ENCODE data around the gene KCNA1. TPM values are rescaled to one million over a fixed set of nuclear protein-coding genes. Genes with fewer than 3 reads are reported as not detected.

The KCNA1 gene
- total and polyA plus RNA-seq, 8 donors, result 0.15 to 5.4 (median 1.9) TPM; not detected in 4

- no peak for DNase-seq
- Histone ChIP-seq H3K36me3 (no peaks in the 10 kb centered on the region), H3K4me1 (peaks cover 16 to 31% (median 28%) of the 10 kb centered on the region in 4 donors), H3K9me3 (no peaks in the 10 kb centered on the region), H3K4me3 (peak overlapping the region; percentile 48 to 54 (median 51)), H3K27ac (no peak overlapping the region), H3K27me3 (peaks cover 11 to 99% (median 59%) of the 10 kb centered on the region in 3 donors)
- no peak for TF ChIP-seq CTCF (IDR thresholded peaks at IDR 0.05)
- no peak for TF ChIP-seq POLR2AphosphoS5 (IDR thresholded peaks at IDR 0.05)
- TF ChIP-seq EP300 (IDR thresholded peaks at IDR 0.05), result no peak
- no peak for TF ChIP-seq POLR2A (IDR thresholded peaks at IDR 0.05)
- 2 to 4% (median 3%) methylated on average over 15 to 24 of the region's 24 CpGs for WGBS, 5 donors
- intact Hi-C loops (cut with DNase I; ENCODE audit: low total_unique reads), result no loop called here
Observed at GRCh38 chr12:4909410-4909733, 333 bp upstream of the KCNA1 start.

GRCh38 chr12:4910502-4911315, 1.0 kb downstream of the KCNA1 start:
- peaks cover 11 to 99% (median 49%) of the 10 kb centered on the region in 3 donors for H3K27me3 ChIP-seq
- peaks cover 16 to 31% (median 28%) of the 10 kb centered on the region in 4 donors for H3K4me1 ChIP-seq
- peak overlapping the region; percentile 48 to 54 (median 51) for H3K4me3 ChIP-seq
- H3K36me3 ChIP-seq, result no peaks in the 10 kb centered on the region
- peak overlapping the region in 1 of 5 donors; percentile 39 for H3K27ac ChIP-seq
- 2 to 5% (median 3%) methylated on average over 34 to 49 of the region's 49 CpGs for WGBS, 5 donors
- intact Hi-C loops (cut with DNase I; ENCODE audit: low total_unique reads), result no loop called here
- no peaks in the 10 kb centered on the region for H3K9me3 ChIP-seq
- DNase-seq, result peak in 1 of 2 donors; percentile 26
- TF ChIP-seq POLR2A (IDR thresholded peaks at IDR 0.05), result no peak
- TF ChIP-seq POLR2AphosphoS5 (IDR thresholded peaks at IDR 0.05), result no peak
- no peak for TF ChIP-seq CTCF (IDR thresholded peaks at IDR 0.05)

GRCh38 chr12:4911316-4911994, 1.8 kb downstream of the KCNA1 start:
- Histone ChIP-seq H3K27ac (peak overlapping the region in 1 of 5 donors; percentile 39), H3K27me3 (peaks cover 11 to 99% (median 46%) of the 10 kb centered on the region in 3 donors), H3K4me1 (peaks cover 16 to 31% (median 28%) of the 10 kb centered on the region in 4 donors), H3K9me3 (no peaks in the 10 kb centered on the region), H3K36me3 (no peaks in the 10 kb centered on the region), H3K4me3 (peak overlapping the region; percentile 48 to 54 (median 51))
- TF ChIP-seq POLR2AphosphoS5 (IDR thresholded peaks at IDR 0.05), result no peak
- no peak for TF ChIP-seq CTCF (IDR thresholded peaks at IDR 0.05)
- TF ChIP-seq POLR2A (IDR thresholded peaks at IDR 0.05), result no peak
- no peak for TF ChIP-seq EP300 (IDR thresholded peaks at IDR 0.05)
- 30 to 71% (median 43%) methylated on average over 34 to 61 of the region's 61 CpGs for WGBS, 5 donors
- no peak for DNase-seq
- intact Hi-C loops (cut with DNase I; ENCODE audit: low total_unique reads), result no loop called here

GRCh38 chr12:4914720-4915119, 5.0 kb downstream of the KCNA1 start:
- H3K4me3 ChIP-seq, result no peak overlapping the region
- H3K4me1 ChIP-seq, result peaks cover 11 to 18% (median 16%) of the 10 kb centered on the region in 4 donors
- H3K27me3 ChIP-seq, result peaks cover 3 to 87% (median 22%) of the 10 kb centered on the region in 3 donors
- H3K9me3 ChIP-seq, result no peaks in the 10 kb centered on the region
- intact Hi-C loops (cut with DNase I; ENCODE audit: low total_unique reads), result no loop called here
- no peaks in the 10 kb centered on the region for H3K36me3 ChIP-seq
- TF ChIP-seq CTCF (IDR thresholded peaks at IDR 0.05), result no peak
- no peak for TF ChIP-seq EP300 (IDR thresholded peaks at IDR 0.05)
- TF ChIP-seq POLR2AphosphoS5 (IDR thresholded peaks at IDR 0.05), result no peak
- TF ChIP-seq POLR2A (IDR thresholded peaks at IDR 0.05), result no peak
- H3K27ac ChIP-seq, result no peak overlapping the region
- no peak for DNase-seq
- 70 to 83% (median 80%) methylated on average over 4 of the region's 4 CpGs for WGBS, 5 donors
